CD14-positive monocyte (primary cell): ENCODE measurements around the gene ROR1. TPM values are rescaled to one million over a fixed set of nuclear protein-coding genes. Genes with fewer than 3 reads are reported as not detected.

Source experiments
- DNase-seq, 3 donors: peaks; one replicate each; pipeline ENCODE4 v3.0.0-alpha.2; 2011 to 2022
- H2AFZ ChIP-seq: 2 replicates; pipeline ENCODE4 v1.6.0; 2012; ENCODE audit warnings: mild to moderate bottlenecking, low read depth, low read length, inconsistent platforms; ENCODE audit not compliant: insufficient read depth, poor library complexity, severe bottlenecking
- H3K27ac ChIP-seq, 2 donors: 1 replicate in 1 of 2; 2 replicates in 1 of 2; pipeline ENCODE4 v1.5.1; 2012 to 2013; ENCODE audit warnings: low read length in 2 of 2, control low read depth in 1 of 2, inconsistent platforms in 1 of 2, low read depth in 1 of 2, mild to moderate bottlenecking in 1 of 2
- H3K27me3 ChIP-seq, 2 donors: one replicate each; pipeline versions ENCODE4 v1.6.0 to v1.6.1; 2011 to 2013; ENCODE audit warnings: low read length in 2 of 2; ENCODE audit not compliant: control insufficient read depth in 2 of 2, insufficient read depth in 2 of 2
- H3K36me3 ChIP-seq, 2 donors: replicated peaks in 1 of 2; 1 replicate in 1 of 2; 2 replicates in 1 of 2; pipeline versions ENCODE4 v1.5.1 to v1.6.1; 2012 to 2013; ENCODE audit warnings: low read length in 2 of 2, control low read depth in 1 of 2, inconsistent platforms in 1 of 2, mild to moderate bottlenecking in 1 of 2; ENCODE audit not compliant: insufficient read depth in 2 of 2, control insufficient read depth in 1 of 2
- H3K4me1 ChIP-seq, 2 donors: 1 replicate in 1 of 2; 2 replicates in 1 of 2; pipeline versions ENCODE4 v1.5.1 to v1.6.1; 2012 to 2013; ENCODE audit warnings: low read length in 2 of 2, control low read depth in 1 of 2, inconsistent platforms in 1 of 2, mild to moderate bottlenecking in 1 of 2, moderate library complexity in 1 of 2; ENCODE audit not compliant: insufficient read depth in 2 of 2, control insufficient read depth in 1 of 2
- H3K4me2 ChIP-seq: replicated peaks from 2 replicates; pipeline ENCODE3; 2012; ENCODE audit warnings: low read length, moderate library complexity, mild to moderate bottlenecking; ENCODE audit not compliant: poor library complexity, severe bottlenecking; ENCODE audit errors: extremely low read depth
- H3K4me3 ChIP-seq, 3 experiments: fragments of 200-600 bp in 1 of 3; sonication (generic) in 1 of 3; replicated peaks in 1 of 3; 1 replicate in 2 of 3; 2 replicates in 1 of 3; pipeline ENCODE4 v1.5.1; 2011 to 2013; ENCODE audit warnings: low read length in 3 of 3, mild to moderate bottlenecking in 3 of 3, control low read depth in 2 of 3, low read depth in 2 of 3, inconsistent platforms in 1 of 3, moderate library complexity in 1 of 3
- H3K79me2 ChIP-seq: 2 replicates; pipeline ENCODE4 v1.6.0; 2012; ENCODE audit warnings: mild to moderate bottlenecking, control low read depth, inconsistent platforms, low read length, moderate library complexity; ENCODE audit not compliant: insufficient read depth
- H3K9ac ChIP-seq: 2 replicates; pipeline ENCODE4 v1.6.0; 2017; ENCODE audit warnings: low read length, mild to moderate bottlenecking; ENCODE audit not compliant: insufficient read depth, poor library complexity, severe bottlenecking
- H3K9me3 ChIP-seq, 2 donors: replicated peaks in 1 of 2; 1 replicate in 1 of 2; 2 replicates in 1 of 2; pipeline versions ENCODE4 v1.5.1 to v1.6.1; 2012 to 2013; ENCODE audit warnings: low read length in 2 of 2, control low read depth in 1 of 2; ENCODE audit not compliant: control insufficient read depth in 1 of 2, insufficient read depth in 1 of 2
- H4K20me1 ChIP-seq: 2 replicates; pipeline ENCODE4 v1.6.0; 2012; ENCODE audit warnings: mild to moderate bottlenecking, low read length, control low read depth, moderate library complexity; ENCODE audit not compliant: insufficient read depth
- H3K27ac Mint-ChIP-seq, 7 donors: one replicate each; pipeline ENCODE4 v1.8.0; 2020; ENCODE audit warnings: mild to moderate bottlenecking in 7 of 7, mixed read lengths in 7 of 7, moderate library complexity in 6 of 7, inconsistent platforms in 2 of 7
- H3K27me3 Mint-ChIP-seq, 3 donors: one replicate each; pipeline ENCODE4 v1.8.0; 2021 to 2022; ENCODE audit warnings: low read depth in 3 of 3, mild to moderate bottlenecking in 3 of 3, mixed read lengths in 3 of 3, moderate library complexity in 3 of 3, inconsistent platforms in 1 of 3
- H3K36me3 Mint-ChIP-seq, 2 donors: one replicate each; pipeline ENCODE4 v1.8.0; 2020; ENCODE audit warnings: mixed read lengths in 2 of 2, inconsistent platforms in 1 of 2, mild to moderate bottlenecking in 1 of 2
- H3K4me1 Mint-ChIP-seq: one replicate; pipeline ENCODE4 v1.8.0; 2020; ENCODE audit warnings: mild to moderate bottlenecking, mixed read lengths
- H3K4me3 Mint-ChIP-seq, 2 donors: one replicate each; pipeline ENCODE4 v1.8.0; 2020; ENCODE audit warnings: mild to moderate bottlenecking in 2 of 2, mixed read lengths in 2 of 2, moderate library complexity in 1 of 2
- H3K9me3 Mint-ChIP-seq, 7 donors: one replicate each; pipeline ENCODE4 v1.8.0; 2020 to 2022; ENCODE audit warnings: mixed read lengths in 7 of 7, mild to moderate bottlenecking in 6 of 7, moderate library complexity in 6 of 7, inconsistent platforms in 2 of 7
- WGBS: methylation state at CpG from one replicate; pipeline ENCODE4 v1.1.5; 2013; ENCODE audit warnings: missing lambda C conversion rate; ENCODE audit not compliant: insufficient coverage; 5-methylcytosine and 5-hydroxymethylcytosine counted together
- intact Hi-C, 2 donors: fragments of 100-400 bp; cut with micrococcal nuclease; formaldehyde crosslinking; loops; one replicate each; pipeline versions ENCODE4 v1.15.0 to v1.15.1; 2023
- polyA plus RNA-seq, 3 donors: library from polyadenylated mRNA; depleted of rRNA in 1 of 3; unstranded in 2 of 3; stranded (reverse) in 1 of 3; fragments of 300-500 nt in 2 of 3; fragments of >200 nt in 1 of 3; fragmentation: Illumina TruSeq in 2 of 3; gene quantifications; 1 replicate in 2 of 3; 2 replicates in 1 of 3; pipeline ENCODE4 v1.2.3, GENCODE V29; 2012 to 2021
- TF ChIP-seq, protein P1 (sequence below): fragments of 200-600 bp; IDR thresholded peaks from one replicate; pipeline ENCODE4 v1.8.0; 2022; ENCODE audit warnings: antibody characterized with exemption, mild to moderate bottlenecking

ROR1 gene
- polyA plus RNA-seq, 3 donors = not detected

DNA sequence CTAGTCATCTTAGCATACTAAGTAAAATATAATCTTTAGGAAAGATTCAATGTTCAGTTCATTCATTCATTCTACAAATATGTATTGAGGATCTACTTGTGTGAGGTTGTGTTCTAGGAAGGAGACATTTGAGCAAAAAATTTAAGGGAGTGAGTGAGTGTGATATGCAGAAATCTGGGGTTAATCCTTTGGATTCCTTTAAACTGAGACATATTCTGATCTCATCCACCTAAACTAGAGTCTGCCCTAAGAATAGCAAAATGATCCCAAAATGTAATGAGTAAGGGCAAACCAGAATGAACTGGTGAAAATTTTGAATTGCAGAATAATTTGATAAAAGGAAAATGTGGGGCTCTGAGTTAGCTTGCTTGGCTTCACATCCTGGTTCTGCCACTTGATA, 438.2 kb downstream of the ROR1 start:
- DNase-seq = no peak
- Histone ChIP-seq H3K4me3 (no peak overlapping the region), H3K4me1 (no peaks in the 10 kb centered on the region), H3K27me3 (no peaks in the 10 kb centered on the region), H3K9ac (no peak overlapping the region), H3K27ac (no peak overlapping the region), H3K9me3 (no peaks in the 10 kb centered on the region), H3K36me3 (no peaks in the 10 kb centered on the region), H3K4me2 (no peak overlapping the region), H3K79me2 (no peaks in the 10 kb centered on the region), H2AFZ (no peak overlapping the region), H4K20me1 (no peaks in the 10 kb centered on the region)
- Mint-ChIP-seq H3K27me3 (peaks cover 0 to 2% (median 0%) of the 10 kb centered on the region in 3 donors), H3K27ac (no peak overlapping the region), H3K9me3 (no peaks in the 10 kb centered on the region), H3K4me3 (no peak overlapping the region), H3K4me1 (peaks cover 4% of the 10 kb centered on the region), H3K36me3 (no peaks in the 10 kb centered on the region)
- TF ChIP-seq, protein P1, sequence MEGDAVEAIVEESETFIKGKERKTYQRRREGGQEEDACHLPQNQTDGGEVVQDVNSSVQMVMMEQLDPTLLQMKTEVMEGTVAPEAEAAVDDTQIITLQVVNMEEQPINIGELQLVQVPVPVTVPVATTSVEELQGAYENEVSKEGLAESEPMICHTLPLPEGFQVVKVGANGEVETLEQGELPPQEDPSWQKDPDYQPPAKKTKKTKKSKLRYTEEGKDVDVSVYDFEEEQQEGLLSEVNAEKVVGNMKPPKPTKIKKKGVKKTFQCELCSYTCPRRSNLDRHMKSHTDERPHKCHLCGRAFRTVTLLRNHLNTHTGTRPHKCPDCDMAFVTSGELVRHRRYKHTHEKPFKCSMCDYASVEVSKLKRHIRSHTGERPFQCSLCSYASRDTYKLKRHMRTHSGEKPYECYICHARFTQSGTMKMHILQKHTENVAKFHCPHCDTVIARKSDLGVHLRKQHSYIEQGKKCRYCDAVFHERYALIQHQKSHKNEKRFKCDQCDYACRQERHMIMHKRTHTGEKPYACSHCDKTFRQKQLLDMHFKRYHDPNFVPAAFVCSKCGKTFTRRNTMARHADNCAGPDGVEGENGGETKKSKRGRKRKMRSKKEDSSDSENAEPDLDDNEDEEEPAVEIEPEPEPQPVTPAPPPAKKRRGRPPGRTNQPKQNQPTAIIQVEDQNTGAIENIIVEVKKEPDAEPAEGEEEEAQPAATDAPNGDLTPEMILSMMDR = no peak
- intact Hi-C loops = no loop called here

DNA sequence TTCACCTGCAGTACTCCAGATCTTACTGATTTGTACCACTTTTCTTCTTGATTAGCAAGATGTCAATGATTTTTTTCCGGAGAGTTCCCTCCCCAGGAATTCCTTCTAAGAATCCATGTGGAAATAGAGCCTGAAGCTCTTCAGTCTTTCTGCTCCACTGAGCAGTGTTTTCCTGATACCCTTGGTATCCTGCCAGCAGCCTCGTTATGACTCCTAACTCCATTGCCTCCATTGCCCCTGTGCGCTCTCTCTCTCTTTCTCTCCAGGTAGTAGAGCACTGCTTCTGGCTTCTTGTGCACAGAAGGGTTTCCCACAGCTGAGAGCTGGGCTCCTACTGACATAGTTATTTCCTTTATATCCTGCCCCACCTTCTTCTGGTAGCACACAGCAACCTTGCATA, 441.8 kb downstream of the ROR1 start:
- Mint-ChIP-seq H3K4me1 (peaks cover 4% of the 10 kb centered on the region), H3K9me3 (peaks cover 0 to 2% (median 0%) of the 10 kb centered on the region in 7 donors), H3K27ac (no peak overlapping the region), H3K36me3 (no peaks in the 10 kb centered on the region), H3K4me3 (no peak overlapping the region), H3K27me3 (peaks cover 0 to 5% (median 0%) of the 10 kb centered on the region in 3 donors)
- Histone ChIP-seq H3K4me1 (no peaks in the 10 kb centered on the region), H3K4me2 (no peak overlapping the region), H3K79me2 (no peaks in the 10 kb centered on the region), H3K9ac (no peak overlapping the region), H3K36me3 (no peaks in the 10 kb centered on the region), H3K27ac (no peak overlapping the region), H3K27me3 (no peaks in the 10 kb centered on the region), H2AFZ (no peak overlapping the region), H4K20me1 (no peaks in the 10 kb centered on the region), H3K9me3 (no peaks in the 10 kb centered on the region), H3K4me3 (no peak overlapping the region)
- TF ChIP-seq, protein P1 = no peak
- WGBS = 97% methylated on average over 3 of the region's 3 CpGs
- intact Hi-C loops = no loop called here
- DNase-seq = no peak
